Liver (tissue), 9 donors: ENCODE results near the gene UBA1. TPM values are rescaled to one million over a fixed set of nuclear protein-coding genes. Genes with fewer than 3 reads are reported as not detected.

Experiments
- DNase-seq: peaks from one replicate; pipeline ENCODE4 v3.0.0-alpha.2; 2017; ENCODE audit warnings: low spot score
- H3K27ac ChIP-seq, 2 donors: one replicate each; pipeline ENCODE4 v1.7.0; 2013; ENCODE audit warnings: inconsistent platforms in 2 of 2, low read length in 2 of 2, control low read depth in 1 of 2, low read depth in 1 of 2, mild to moderate bottlenecking in 1 of 2
- H3K27me3 ChIP-seq, 4 donors: one replicate each; pipeline versions ENCODE4 v1.6.1 to v1.7.0; 2013; ENCODE audit warnings: low read length in 3 of 4, inconsistent platforms in 1 of 4, mild to moderate bottlenecking in 1 of 4, moderate library complexity in 1 of 4; ENCODE audit not compliant: control insufficient read depth in 4 of 4, insufficient read depth in 4 of 4
- H3K36me3 ChIP-seq, 4 donors: one replicate each; pipeline versions ENCODE4 v1.6.1 to v1.7.0; 2013; ENCODE audit warnings: low read length in 3 of 4, mild to moderate bottlenecking in 3 of 4, low read depth in 1 of 4, moderate library complexity in 1 of 4; ENCODE audit not compliant: control insufficient read depth in 4 of 4, insufficient read depth in 3 of 4
- H3K4me1 ChIP-seq, 4 donors: one replicate each; pipeline versions ENCODE4 v1.6.1 to v1.7.0; 2013; ENCODE audit warnings: low read length in 3 of 4, mild to moderate bottlenecking in 3 of 4, moderate library complexity in 1 of 4; ENCODE audit not compliant: control insufficient read depth in 4 of 4, insufficient read depth in 4 of 4
- H3K4me3 ChIP-seq, 3 donors: one replicate each; pipeline versions ENCODE4 v1.6.1 to v1.7.0; 2013; ENCODE audit warnings: low read length in 3 of 3, control low read depth in 1 of 3, low read depth in 1 of 3, mild to moderate bottlenecking in 1 of 3
- H3K9ac ChIP-seq, 2 donors: one replicate each; pipeline ENCODE4 v1.7.0; 2013; ENCODE audit warnings: low read length in 2 of 2, mild to moderate bottlenecking in 2 of 2, moderate library complexity in 2 of 2, control low read depth in 1 of 2, low read depth in 1 of 2
- H3K9me3 ChIP-seq, 4 donors: one replicate each; pipeline versions ENCODE4 v1.6.1 to v1.7.0; 2013; ENCODE audit warnings: low read length in 3 of 4; ENCODE audit not compliant: control insufficient read depth in 4 of 4
- ATF3 ChIP-seq: IDR thresholded peaks from 2 replicates; pipeline ENCODE4 v1.6.1; 2016; ENCODE audit warnings: antibody characterized with exemption
- CTCF ChIP-seq: fragments of 150-350 bp; IDR thresholded peaks from 2 replicates; pipeline ENCODE4 v1.5.1; 2017; ENCODE audit warnings: improper control_type of control experiment, low read depth, low read length; ENCODE audit not compliant: missing input control
- EGR1 ChIP-seq, 2 donors: IDR thresholded peaks; 2 replicates each; pipeline ENCODE4 v1.6.1; 2016 to 2018; ENCODE audit warnings: antibody characterized with exemption in 2 of 2, low read depth in 2 of 2
- GABPA ChIP-seq, 2 donors: IDR thresholded peaks in 1 of 2; conservative IDR thresholded peaks in 1 of 2; 2 replicates each; pipeline ENCODE4 v1.6.1; 2016; ENCODE audit warnings: antibody characterized with exemption in 2 of 2, mild to moderate bottlenecking in 1 of 2, moderate library complexity in 1 of 2
- HNF4A ChIP-seq, 2 donors: conservative IDR thresholded peaks; 2 replicates each; pipeline ENCODE4 v1.6.1; 2016; ENCODE audit warnings: antibody characterized with exemption in 2 of 2, mild to moderate bottlenecking in 2 of 2
- HNF4G ChIP-seq: IDR thresholded peaks from 2 replicates; pipeline ENCODE4 v1.6.1; 2016; ENCODE audit warnings: antibody characterized with exemption
- JUND ChIP-seq, 2 donors: IDR thresholded peaks; 2 replicates each; pipeline ENCODE4 v1.6.1; 2016; ENCODE audit warnings: antibody characterized with exemption in 2 of 2
- MAX ChIP-seq: IDR thresholded peaks from 2 replicates; pipeline ENCODE4 v1.6.1; 2016; ENCODE audit warnings: antibody characterized with exemption
- NR2F2 ChIP-seq: IDR thresholded peaks from 2 replicates; pipeline ENCODE4 v1.6.1; 2016; ENCODE audit warnings: antibody characterized with exemption
- RAD21 ChIP-seq, 2 donors: IDR thresholded peaks; 2 replicates each; pipeline ENCODE4 v1.6.1; 2016; ENCODE audit warnings: antibody characterized with exemption in 2 of 2, mild to moderate bottlenecking in 2 of 2
- REST ChIP-seq: IDR thresholded peaks from 2 replicates; pipeline ENCODE4 v1.6.1; 2016; ENCODE audit warnings: antibody characterized with exemption, mild to moderate bottlenecking
- RXRA ChIP-seq, 2 donors: IDR thresholded peaks; 2 replicates each; pipeline ENCODE4 v1.6.1; 2017 to 2018; ENCODE audit warnings: antibody characterized with exemption in 2 of 2, mild to moderate bottlenecking in 1 of 2
- SP1 ChIP-seq: IDR thresholded peaks from 2 replicates; pipeline ENCODE4 v1.6.1; 2018; ENCODE audit warnings: antibody characterized with exemption, mild to moderate bottlenecking
- TAF1 ChIP-seq: conservative IDR thresholded peaks from 2 replicates; pipeline ENCODE4 v1.6.1; 2016; ENCODE audit warnings: antibody characterized with exemption, mild to moderate bottlenecking
- YY1 ChIP-seq: IDR thresholded peaks from 2 replicates; pipeline ENCODE4 v1.6.1; 2016; ENCODE audit warnings: antibody characterized with exemption, mild to moderate bottlenecking
- WGBS: extraction: QIAGEN DNeasy Blood & Tissue Kit; methylation state at CpG from one replicate; pipeline ENCODE4 v1.1.7; 2013; 5-methylcytosine and 5-hydroxymethylcytosine counted together
- polyA plus RNA-seq, 2 donors: library from polyadenylated mRNA; stranded (reverse) in 1 of 2; unstranded in 1 of 2; fragments of 200-250 nt in 1 of 2; fragments of >200 nt in 1 of 2; fragmentation: Nextera tagmentation in 1 of 2; extraction: Ambion mirVana in 1 of 2; gene quantifications; one replicate each; pipeline versions ENCODE4 v1.2.1 to v1.2.3, GENCODE V29; 2013 to 2015
- total RNA-seq, 2 donors: library from RNA; depleted of rRNA; stranded (reverse); fragments of >200 nt; gene quantifications; one replicate each; pipeline ENCODE4 v1.2.3, GENCODE V29; 2014
- donor health status: healthy.
- donor health status: healthy.
- donor health status: healthy.
- donor health status: healthy.
- donor health status: healthy.

The UBA1 gene
- total RNA-seq (10 to 100 TPM; 59.6 to 85.4 TPM), polyA plus RNA-seq (10 to 100 TPM; 39.8 to 77.7 TPM)

GRCh38 chrX:47193475-47194193 is at the start of gene UBA1:
UBA1 (plus strand) TSS chrX:47193829; CDS start chrX:47198803, 4,974 bp downstream.
- Histone ChIP-seq H3K4me3 (peak within 1 kb of the TSS; percentile 74 to 91 (median 80)), H3K27ac (peak within 1 kb of the TSS; percentile 91 to 94), H3K9me3 (no peaks in the 10 kb centered on the region), H3K36me3 (peaks cover 0 to 7% (median 2%) of the 10 kb centered on the region in 4 donors), H3K9ac (peak within 1 kb of the TSS; percentile 70 to 90), H3K4me1 (peaks cover 8 to 49% (median 31%) of the 10 kb centered on the region in 4 donors), H3K27me3 (peaks cover 0 to 4% (median 0%) of the 10 kb centered on the region in 4 donors)
- peak; percentile 88 for DNase-seq
- under 1% methylated on average over 50 of the region's 50 CpGs for WGBS
- no peak for TF ChIP-seq HNF4G
- TF ChIP-seq TAF1: peak; percentile 63
- peak; percentile 37 for TF ChIP-seq NR2F2
- TF ChIP-seq EGR1 (IDR thresholded peaks at IDR 0.05; ENCODE audit: low read depth in 2 of 2): no peak
- peak; percentile 60 for TF ChIP-seq SP1
- peak; percentile 89 to 95 for TF ChIP-seq JUND (IDR thresholded peaks at IDR 0.05)
- TF ChIP-seq REST: no peak
- peak; percentile 98 for TF ChIP-seq YY1
- peak; percentile 93 to 99 for TF ChIP-seq RAD21 (IDR thresholded peaks at IDR 0.05)
- no peak for TF ChIP-seq HNF4A (conservative IDR thresholded peaks at IDR 0.05)
- TF ChIP-seq GABPA (IDR thresholded peaks at IDR 0.05 in 1 of 2, conservative IDR thresholded peaks at IDR 0.05 in 1 of 2): peak in 1 of 2 donors; percentile 51
- TF ChIP-seq CTCF: peak; percentile 90
- TF ChIP-seq RXRA (IDR thresholded peaks at IDR 0.05): peak; percentile 19 to 31
- TF ChIP-seq MAX: peak; percentile 50
- TF ChIP-seq ATF3: peak; percentile 77
